Iris pigment epithelial cell (primary cell): ENCODE data around the gene WDR47.
"Not testable (repeated sequence)": the region's sequence is repeated elsewhere in the genome, so short reads cannot be mapped to it uniquely, and the experiment has no call there.

Experiments used
- DNase-seq: peaks from one replicate; pipeline ENCODE4 v3.0.0-alpha.2; 2011; ENCODE audit warnings: low read depth

Gene WDR47

DNA sequence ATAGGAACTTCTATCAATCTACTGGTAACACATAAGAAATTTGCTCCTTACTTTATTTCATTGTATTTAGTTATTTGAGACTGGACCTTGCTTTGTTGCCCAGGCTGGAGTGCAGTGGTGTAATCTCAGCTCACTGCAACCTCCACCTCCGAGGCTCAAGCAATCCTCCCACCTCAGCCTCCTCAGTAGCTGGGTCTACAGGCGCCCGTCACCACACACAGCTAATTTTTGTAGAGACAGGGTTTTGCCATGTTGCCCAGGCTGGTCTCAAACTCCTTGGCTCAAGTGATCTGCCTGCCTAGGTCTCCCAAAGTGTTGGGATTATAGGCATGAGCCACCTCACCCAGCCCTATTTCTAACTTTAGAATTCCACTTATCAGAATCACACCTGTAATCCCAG is 10.2 kb upstream of the WDR47 start:
- not testable (repeated sequence) for DNase-seq

- no peak for DNase-seq
These were observed 8.5 kb upstream of the WDR47 start for GRCh38 chr1:109050228-109050995.

GRCh38 chr1:109048335-109048734 is 6.4 kb upstream of the WDR47 start:
- DNase-seq: no peak

GRCh38 chr1:109047339-109047738 is 5.4 kb upstream of the WDR47 start:
- DNase-seq: no peak

- no peak for DNase-seq
These were observed 4.8 kb upstream of the WDR47 start for GRCh38 chr1:109046671-109047070.

- no peak for DNase-seq
These were observed 3.7 kb upstream of the WDR47 start for GRCh38 chr1:109045595-109045994.

DNA sequence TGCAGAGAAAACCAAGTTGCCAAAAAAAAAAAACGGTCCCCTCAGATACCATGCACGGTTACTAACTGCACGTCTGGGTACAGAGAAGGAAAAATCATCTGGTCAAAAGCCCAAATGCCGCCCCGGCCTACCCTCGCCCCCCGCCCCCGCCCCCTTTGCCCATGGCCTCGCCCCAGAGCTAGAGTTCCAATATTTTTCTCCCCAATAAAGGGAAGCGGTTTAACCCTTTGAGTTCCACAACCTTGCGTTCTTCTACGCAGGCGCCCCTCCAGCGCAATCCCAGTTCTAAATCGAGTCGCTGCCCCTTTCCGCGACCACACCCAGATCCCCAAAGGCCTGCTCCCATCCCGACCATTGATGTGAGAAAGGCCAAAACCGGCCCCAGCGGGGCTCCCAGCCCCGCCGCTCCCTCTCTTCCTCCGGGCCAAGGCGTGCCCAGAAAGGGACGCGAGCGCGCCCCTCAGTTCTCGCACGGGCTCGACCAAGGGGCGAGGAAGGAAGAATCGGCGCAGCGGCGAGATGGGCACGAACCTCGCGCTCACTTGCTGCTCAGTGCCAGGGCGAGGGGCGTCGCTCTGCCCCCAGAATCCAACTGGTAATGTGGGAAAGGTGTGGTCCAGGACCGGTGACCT is 797 bp downstream of the WDR47 start:
- DNase-seq: peak; percentile 34

- DNase-seq: no peak
These were observed 1.3 kb downstream of the WDR47 start for GRCh38 chr1:109040627-109040988.

DNA sequence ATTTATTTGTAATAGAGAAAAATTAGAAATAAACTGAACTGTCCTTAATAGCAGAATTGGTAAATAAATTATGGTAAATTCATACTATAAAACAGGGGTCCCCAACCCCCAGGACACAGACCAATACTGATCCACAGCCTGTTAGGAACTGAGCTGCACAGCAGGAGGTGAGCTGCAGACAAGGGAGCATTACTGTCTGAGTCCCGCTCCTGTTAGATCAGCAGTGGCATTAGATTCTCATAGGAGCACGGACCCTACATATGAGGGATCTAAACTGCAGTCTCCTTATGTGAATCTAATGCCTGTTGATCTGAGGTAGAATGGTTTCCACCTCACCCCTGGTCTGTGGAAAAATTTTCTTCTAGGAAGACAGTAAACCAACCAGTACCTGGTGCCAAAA is 7.5 kb downstream of the WDR47 start:
- no peak for DNase-seq

GRCh38 chr1:109029493-109029892 is 12.4 kb downstream of the WDR47 start:
- not testable (repeated sequence) for DNase-seq

GRCh38 chr1:109027841-109028240 is 14.1 kb downstream of the WDR47 start:
- no peak for DNase-seq

GRCh38 chr1:109025694-109026093 is 16.2 kb downstream of the WDR47 start:
- no peak for DNase-seq

GRCh38 chr1:109024646-109025045 is 17.3 kb downstream of the WDR47 start:
- DNase-seq: peak; percentile 33

DNA sequence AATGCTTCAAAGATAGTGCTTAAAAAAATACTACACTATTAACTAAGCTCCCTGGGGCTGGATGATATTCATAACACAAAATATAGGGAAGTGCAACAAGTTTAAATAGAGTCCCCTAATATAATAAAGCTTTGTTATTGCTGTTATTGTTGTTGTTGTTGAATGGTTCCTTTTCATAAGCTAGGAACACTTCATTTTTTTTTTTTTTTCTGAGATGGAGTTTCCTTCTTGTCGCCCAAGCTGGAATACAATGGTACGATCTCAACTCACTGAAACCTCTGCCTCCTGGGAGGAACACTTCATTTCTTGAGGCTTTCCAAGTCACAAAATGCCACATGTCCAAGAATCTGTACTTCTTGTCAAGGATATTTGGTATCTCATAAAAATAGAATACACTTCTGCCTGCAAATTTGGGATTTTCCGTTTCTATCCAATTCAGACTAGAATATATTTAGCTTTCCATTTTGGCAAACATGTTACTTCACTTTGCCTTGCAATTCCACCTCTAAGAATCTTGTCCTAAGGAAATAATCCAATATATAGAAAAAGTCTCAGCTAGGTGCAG is 21.1 kb downstream of the WDR47 start:
- no peak for DNase-seq

GRCh38 chr1:109017719-109018118 is 24.2 kb downstream of the WDR47 start:
- DNase-seq: not testable (repeated sequence)

- DNase-seq: no peak
These were observed 24.8 kb downstream of the WDR47 start for GRCh38 chr1:109017134-109017533.

- DNase-seq: peak; percentile 81
These were observed 30.6 kb downstream of the WDR47 start for GRCh38 chr1:109011335-109011734.

DNA sequence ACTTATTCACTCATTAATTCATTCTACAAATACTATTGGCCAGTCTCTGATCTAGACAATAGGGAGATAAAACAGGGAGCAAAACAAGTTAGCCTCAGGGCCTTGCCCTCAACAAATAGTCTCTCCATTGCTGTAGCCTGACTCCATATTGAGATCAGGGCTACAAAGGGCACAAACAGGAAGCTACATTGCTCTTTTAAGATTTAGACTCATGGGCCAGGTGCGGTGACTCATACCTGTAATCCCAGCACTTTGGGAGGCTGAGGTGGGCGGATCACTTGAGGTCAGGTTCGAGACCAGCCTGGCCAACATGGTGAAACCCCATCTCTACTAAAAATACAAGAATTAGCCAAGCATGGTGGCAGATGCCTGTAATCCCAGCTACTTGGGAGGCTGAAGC is 45.3 kb downstream of the WDR47 start:
- DNase-seq: not testable (repeated sequence)

- no peak for DNase-seq
These were observed 58.8 kb downstream of the WDR47 start for GRCh38 chr1:108983114-108983513.

- DNase-seq: no peak
These were observed 65.2 kb downstream of the WDR47 start for GRCh38 chr1:108976658-108977057.

- DNase-seq: no peak
These were observed 69.0 kb downstream of the WDR47 start for GRCh38 chr1:108972951-108973350.

DNA sequence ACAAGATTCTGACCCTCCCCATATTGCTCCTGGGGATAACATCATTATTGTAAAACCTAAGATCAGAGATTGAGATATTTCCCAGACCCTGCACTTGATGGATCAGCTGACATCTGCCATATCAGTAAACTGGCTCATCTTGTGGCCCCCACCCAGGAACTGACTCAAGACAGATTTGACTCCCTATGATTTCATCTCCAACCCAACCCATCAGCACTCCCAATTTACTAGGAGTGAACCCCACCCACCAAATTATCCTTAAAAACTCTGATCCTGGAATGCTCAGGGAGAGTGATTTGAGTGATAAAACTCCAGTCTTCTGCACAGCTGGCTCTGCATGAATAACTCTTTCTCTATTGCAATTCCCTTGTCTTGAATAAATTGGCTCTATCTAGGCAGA is 72.6 kb downstream of the WDR47 start:
- DNase-seq: no peak

GRCh38 chr1:108963052-108963686 is 78.7 kb downstream of the WDR47 start, which contains the start of gene CLCC1:
CLCC1 (minus strand) TSS chr1:108963484; CDS start chr1:108950437, 13,047 bp downstream.
- DNase-seq: peak; percentile 95
